GM23338 (cell line): ENCODE data around the gene SYT9.

Source experiments
- CREB1 ChIP-seq: fragments of 250-450 bp; sonication (Bioruptor Pico); IDR thresholded peaks from 2 replicates; pipeline ENCODE4 v1.5.0; 2020; ENCODE audit warnings: low read depth, mild to moderate bottlenecking, moderate library complexity
- ETS1 ChIP-seq: IDR thresholded peaks from 2 replicates; pipeline ENCODE4 v1.6.1; 2016; ENCODE audit warnings: antibody characterized with exemption
- EZH2 ChIP-seq: fragments of 200-600 bp; sonication (generic); IDR thresholded peaks from one replicate; pipeline ENCODE4 v1.8.0; 2017; ENCODE audit warnings: antibody characterized with exemption, mild to moderate bottlenecking, low read depth; ENCODE audit not compliant: unreplicated experiment
- EZH2phosphoT487 ChIP-seq: fragments of 200-600 bp; sonication (generic); IDR thresholded peaks from one replicate; pipeline ENCODE4 v1.8.1; 2018; ENCODE audit warnings: antibody characterized with exemption; ENCODE audit not compliant: unreplicated experiment
- JUNB ChIP-seq: IDR thresholded peaks from one replicate; pipeline ENCODE4 v1.6.1; 2016; ENCODE audit warnings: antibody characterized with exemption; ENCODE audit not compliant: unreplicated experiment
- NANOG ChIP-seq: IDR thresholded peaks from 2 replicates; pipeline ENCODE4 v1.6.1; 2016; ENCODE audit warnings: antibody characterized with exemption, borderline replicate concordance
- POLR2AphosphoS5 ChIP-seq: IDR thresholded peaks from 2 replicates; pipeline ENCODE4 v1.6.1; 2016; ENCODE audit warnings: antibody characterized with exemption, low read depth
- STAT1 ChIP-seq: IDR thresholded peaks from one replicate; pipeline ENCODE4 v1.6.1; 2016; ENCODE audit warnings: antibody characterized with exemption; ENCODE audit not compliant: unreplicated experiment
- ZNF331 ChIP-seq: fragments of 250-450 bp; sonication (Bioruptor Pico); IDR thresholded peaks from 2 replicates; pipeline ENCODE4 v1.5.0; 2020; ENCODE audit warnings: low read depth, mild to moderate bottlenecking, moderate library complexity
- TF ChIP-seq, protein P1 (sequence below): IDR thresholded peaks from one replicate; pipeline ENCODE4 v1.6.1; 2018; ENCODE audit warnings: antibody characterized with exemption; ENCODE audit not compliant: unreplicated experiment
- TF ChIP-seq, protein P2 (sequence below), 2 experiments: fragments of 200-600 bp in 1 of 2; sonication (generic) in 1 of 2; conservative IDR thresholded peaks; 2 replicates each; pipeline versions ENCODE4 v1.5.1 to v1.6.1; 2016 to 2017; ENCODE audit warnings: antibody characterized with exemption in 2 of 2, low read depth in 2 of 2, mild to moderate bottlenecking in 2 of 2, moderate library complexity in 1 of 2
- TF ChIP-seq, protein P3 (sequence below): fragments of 250-450 bp; sonication (Bioruptor Pico); IDR thresholded peaks from 2 replicates; pipeline ENCODE4 v1.5.0; 2020; ENCODE audit warnings: mild to moderate bottlenecking, moderate library complexity

GRCh38 chr11:7494086-7494745 lies 242.5 kb downstream of the SYT9 start:
- TF ChIP-seq, protein P1, sequence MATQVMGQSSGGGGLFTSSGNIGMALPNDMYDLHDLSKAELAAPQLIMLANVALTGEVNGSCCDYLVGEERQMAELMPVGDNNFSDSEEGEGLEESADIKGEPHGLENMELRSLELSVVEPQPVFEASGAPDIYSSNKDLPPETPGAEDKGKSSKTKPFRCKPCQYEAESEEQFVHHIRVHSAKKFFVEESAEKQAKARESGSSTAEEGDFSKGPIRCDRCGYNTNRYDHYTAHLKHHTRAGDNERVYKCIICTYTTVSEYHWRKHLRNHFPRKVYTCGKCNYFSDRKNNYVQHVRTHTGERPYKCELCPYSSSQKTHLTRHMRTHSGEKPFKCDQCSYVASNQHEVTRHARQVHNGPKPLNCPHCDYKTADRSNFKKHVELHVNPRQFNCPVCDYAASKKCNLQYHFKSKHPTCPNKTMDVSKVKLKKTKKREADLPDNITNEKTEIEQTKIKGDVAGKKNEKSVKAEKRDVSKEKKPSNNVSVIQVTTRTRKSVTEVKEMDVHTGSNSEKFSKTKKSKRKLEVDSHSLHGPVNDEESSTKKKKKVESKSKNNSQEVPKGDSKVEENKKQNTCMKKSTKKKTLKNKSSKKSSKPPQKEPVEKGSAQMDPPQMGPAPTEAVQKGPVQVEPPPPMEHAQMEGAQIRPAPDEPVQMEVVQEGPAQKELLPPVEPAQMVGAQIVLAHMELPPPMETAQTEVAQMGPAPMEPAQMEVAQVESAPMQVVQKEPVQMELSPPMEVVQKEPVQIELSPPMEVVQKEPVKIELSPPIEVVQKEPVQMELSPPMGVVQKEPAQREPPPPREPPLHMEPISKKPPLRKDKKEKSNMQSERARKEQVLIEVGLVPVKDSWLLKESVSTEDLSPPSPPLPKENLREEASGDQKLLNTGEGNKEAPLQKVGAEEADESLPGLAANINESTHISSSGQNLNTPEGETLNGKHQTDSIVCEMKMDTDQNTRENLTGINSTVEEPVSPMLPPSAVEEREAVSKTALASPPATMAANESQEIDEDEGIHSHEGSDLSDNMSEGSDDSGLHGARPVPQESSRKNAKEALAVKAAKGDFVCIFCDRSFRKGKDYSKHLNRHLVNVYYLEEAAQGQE, result no peak
- TF ChIP-seq POLR2AphosphoS5, result no peak
- TF ChIP-seq, protein P2, sequence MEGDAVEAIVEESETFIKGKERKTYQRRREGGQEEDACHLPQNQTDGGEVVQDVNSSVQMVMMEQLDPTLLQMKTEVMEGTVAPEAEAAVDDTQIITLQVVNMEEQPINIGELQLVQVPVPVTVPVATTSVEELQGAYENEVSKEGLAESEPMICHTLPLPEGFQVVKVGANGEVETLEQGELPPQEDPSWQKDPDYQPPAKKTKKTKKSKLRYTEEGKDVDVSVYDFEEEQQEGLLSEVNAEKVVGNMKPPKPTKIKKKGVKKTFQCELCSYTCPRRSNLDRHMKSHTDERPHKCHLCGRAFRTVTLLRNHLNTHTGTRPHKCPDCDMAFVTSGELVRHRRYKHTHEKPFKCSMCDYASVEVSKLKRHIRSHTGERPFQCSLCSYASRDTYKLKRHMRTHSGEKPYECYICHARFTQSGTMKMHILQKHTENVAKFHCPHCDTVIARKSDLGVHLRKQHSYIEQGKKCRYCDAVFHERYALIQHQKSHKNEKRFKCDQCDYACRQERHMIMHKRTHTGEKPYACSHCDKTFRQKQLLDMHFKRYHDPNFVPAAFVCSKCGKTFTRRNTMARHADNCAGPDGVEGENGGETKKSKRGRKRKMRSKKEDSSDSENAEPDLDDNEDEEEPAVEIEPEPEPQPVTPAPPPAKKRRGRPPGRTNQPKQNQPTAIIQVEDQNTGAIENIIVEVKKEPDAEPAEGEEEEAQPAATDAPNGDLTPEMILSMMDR (conservative IDR thresholded peaks at IDR 0.05; ENCODE audit: low read depth in 2 of 2), result no peak
- no peak for TF ChIP-seq EZH2
- no peak for TF ChIP-seq STAT1
- no peak for TF ChIP-seq EZH2phosphoT487
- TF ChIP-seq CREB1 (CRISPR knock-in tag), result no peak
- TF ChIP-seq NANOG, result no peak
- TF ChIP-seq JUNB, result no peak
- no peak for TF ChIP-seq ETS1
- no peak for TF ChIP-seq ZNF331 (CRISPR knock-in tag)
- TF ChIP-seq, protein P3, sequence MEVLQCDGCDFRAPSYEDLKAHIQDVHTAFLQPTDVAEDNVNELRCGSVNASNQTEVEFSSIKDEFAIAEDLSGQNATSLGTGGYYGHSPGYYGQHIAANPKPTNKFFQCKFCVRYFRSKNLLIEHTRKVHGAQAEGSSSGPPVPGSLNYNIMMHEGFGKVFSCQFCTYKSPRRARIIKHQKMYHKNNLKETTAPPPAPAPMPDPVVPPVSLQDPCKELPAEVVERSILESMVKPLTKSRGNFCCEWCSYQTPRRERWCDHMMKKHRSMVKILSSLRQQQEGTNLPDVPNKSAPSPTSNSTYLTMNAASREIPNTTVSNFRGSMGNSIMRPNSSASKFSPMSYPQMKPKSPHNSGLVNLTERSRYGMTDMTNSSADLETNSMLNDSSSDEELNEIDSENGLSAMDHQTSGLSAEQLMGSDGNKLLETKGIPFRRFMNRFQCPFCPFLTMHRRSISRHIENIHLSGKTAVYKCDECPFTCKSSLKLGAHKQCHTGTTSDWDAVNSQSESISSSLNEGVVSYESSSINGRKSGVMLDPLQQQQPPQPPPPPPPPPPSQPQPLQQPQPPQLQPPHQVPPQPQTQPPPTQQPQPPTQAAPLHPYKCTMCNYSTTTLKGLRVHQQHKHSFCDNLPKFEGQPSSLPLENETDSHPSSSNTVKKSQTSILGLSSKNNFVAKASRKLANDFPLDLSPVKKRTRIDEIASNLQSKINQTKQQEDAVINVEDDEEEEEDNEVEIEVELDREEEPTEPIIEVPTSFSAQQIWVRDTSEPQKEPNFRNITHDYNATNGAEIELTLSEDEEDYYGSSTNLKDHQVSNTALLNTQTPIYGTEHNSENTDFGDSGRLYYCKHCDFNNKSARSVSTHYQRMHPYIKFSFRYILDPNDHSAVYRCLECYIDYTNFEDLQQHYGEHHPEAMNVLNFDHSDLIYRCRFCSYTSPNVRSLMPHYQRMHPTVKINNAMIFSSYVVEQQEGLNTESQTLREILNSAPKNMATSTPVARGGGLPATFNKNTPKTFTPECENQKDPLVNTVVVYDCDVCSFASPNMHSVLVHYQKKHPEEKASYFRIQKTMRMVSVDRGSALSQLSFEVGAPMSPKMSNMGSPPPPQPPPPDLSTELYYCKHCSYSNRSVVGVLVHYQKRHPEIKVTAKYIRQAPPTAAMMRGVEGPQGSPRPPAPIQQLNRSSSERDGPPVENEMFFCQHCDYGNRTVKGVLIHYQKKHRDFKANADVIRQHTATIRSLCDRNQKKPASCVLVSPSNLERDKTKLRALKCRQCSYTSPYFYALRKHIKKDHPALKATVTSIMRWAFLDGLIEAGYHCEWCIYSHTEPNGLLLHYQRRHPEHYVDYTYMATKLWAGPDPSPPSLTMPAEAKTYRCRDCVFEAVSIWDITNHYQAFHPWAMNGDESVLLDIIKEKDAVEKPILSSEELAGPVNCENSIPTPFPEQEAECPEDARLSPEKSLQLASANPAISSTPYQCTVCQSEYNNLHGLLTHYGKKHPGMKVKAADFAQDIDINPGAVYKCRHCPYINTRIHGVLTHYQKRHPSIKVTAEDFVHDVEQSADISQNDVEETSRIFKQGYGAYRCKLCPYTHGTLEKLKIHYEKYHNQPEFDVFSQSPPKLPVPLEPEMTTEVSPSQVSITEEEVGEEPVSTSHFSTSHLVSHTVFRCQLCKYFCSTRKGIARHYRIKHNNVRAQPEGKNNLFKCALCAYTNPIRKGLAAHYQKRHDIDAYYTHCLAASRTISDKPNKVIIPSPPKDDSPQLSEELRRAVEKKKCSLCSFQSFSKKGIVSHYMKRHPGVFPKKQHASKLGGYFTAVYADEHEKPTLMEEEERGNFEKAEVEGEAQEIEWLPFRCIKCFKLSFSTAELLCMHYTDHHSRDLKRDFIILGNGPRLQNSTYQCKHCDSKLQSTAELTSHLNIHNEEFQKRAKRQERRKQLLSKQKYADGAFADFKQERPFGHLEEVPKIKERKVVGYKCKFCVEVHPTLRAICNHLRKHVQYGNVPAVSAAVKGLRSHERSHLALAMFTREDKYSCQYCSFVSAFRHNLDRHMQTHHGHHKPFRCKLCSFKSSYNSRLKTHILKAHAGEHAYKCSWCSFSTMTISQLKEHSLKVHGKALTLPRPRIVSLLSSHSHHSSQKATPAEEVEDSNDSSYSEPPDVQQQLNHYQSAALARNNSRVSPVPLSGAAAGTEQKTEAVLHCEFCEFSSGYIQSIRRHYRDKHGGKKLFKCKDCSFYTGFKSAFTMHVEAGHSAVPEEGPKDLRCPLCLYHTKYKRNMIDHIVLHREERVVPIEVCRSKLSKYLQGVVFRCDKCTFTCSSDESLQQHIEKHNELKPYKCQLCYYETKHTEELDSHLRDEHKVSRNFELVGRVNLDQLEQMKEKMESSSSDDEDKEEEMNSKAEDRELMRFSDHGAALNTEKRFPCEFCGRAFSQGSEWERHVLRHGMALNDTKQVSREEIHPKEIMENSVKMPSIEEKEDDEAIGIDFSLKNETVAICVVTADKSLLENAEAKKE (CRISPR knock-in tag), result no peak
